CD8-positive, alpha-beta memory T cell (primary cell): Measurements from ENCODE around the gene SEC63. TPM values are rescaled to one million over a fixed set of nuclear protein-coding genes. Genes with fewer than 3 reads are reported as not detected.
"Not testable (repeated sequence)": the region's sequence is repeated elsewhere in the genome, so short reads cannot be mapped to it uniquely, and the experiment has no call there.

ENCODE experiments used
- CTCF ChIA-PET: fragments of 350-600 bp; sonication (Branson Sonifier 250); formaldehyde crosslinking; loops from one replicate; lab custom pipeline; 2021; ENCODE audit warnings: antibody characterized with exemption; lab: Charles Lee
- POLR2A ChIA-PET: fragments of 350-600 bp; sonication (Branson Sonifier 250); formaldehyde crosslinking; loops from one replicate; lab custom pipeline; 2021; ENCODE audit warnings: antibody characterized with exemption; lab: Charles Lee
- DNase-seq, 5 donors: peaks; one replicate each; pipeline versions ENCODE4 v3.0.0 to v3.0.0-alpha.2; 2020 to 2022; ENCODE audit warnings: mixed read lengths in 1 of 5
- H3K27ac ChIP-seq: one replicate; pipeline ENCODE4 v1.7.0; 2013; ENCODE audit warnings: low read depth, mild to moderate bottlenecking, low read length, moderate library complexity
- H3K27me3 ChIP-seq: 2 replicates; pipeline ENCODE4 v1.7.0; 2013; ENCODE audit warnings: low read length, mild to moderate bottlenecking; ENCODE audit not compliant: insufficient read depth, poor library complexity, severe bottlenecking
- H3K36me3 ChIP-seq: 2 replicates; pipeline ENCODE4 v1.7.0; 2013; ENCODE audit warnings: mild to moderate bottlenecking, low read length, moderate library complexity; ENCODE audit not compliant: insufficient read depth
- H3K4me1 ChIP-seq: 2 replicates; pipeline ENCODE4 v1.7.0; 2013; ENCODE audit warnings: mild to moderate bottlenecking, low read length, moderate library complexity; ENCODE audit not compliant: insufficient read depth
- H3K4me3 ChIP-seq: 2 replicates; pipeline ENCODE4 v1.7.0; 2013; ENCODE audit warnings: mild to moderate bottlenecking, low read length
- H3K9me3 ChIP-seq: 2 replicates; pipeline ENCODE4 v1.7.0; 2013; ENCODE audit warnings: mild to moderate bottlenecking, low read length
- H3K27ac Mint-ChIP-seq, 8 donors: one replicate each; pipeline ENCODE4 v1.8.0; 2020 to 2021; ENCODE audit warnings: mixed read lengths in 8 of 8, mild to moderate bottlenecking in 6 of 8, inconsistent platforms in 3 of 8, moderate library complexity in 3 of 8
- H3K27me3 Mint-ChIP-seq, 2 donors: one replicate each; pipeline ENCODE4 v1.8.0; 2020 to 2021; ENCODE audit warnings: mixed read lengths in 2 of 2, mild to moderate bottlenecking in 1 of 2, moderate library complexity in 1 of 2
- H3K36me3 Mint-ChIP-seq, 3 donors: one replicate each; pipeline ENCODE4 v1.8.0; 2020 to 2021; ENCODE audit warnings: mixed read lengths in 3 of 3, inconsistent platforms in 1 of 3, mild to moderate bottlenecking in 1 of 3
- H3K4me1 Mint-ChIP-seq, 3 donors: one replicate each; pipeline ENCODE4 v1.8.0; 2020 to 2021; ENCODE audit warnings: mixed read lengths in 3 of 3, inconsistent platforms in 1 of 3, mild to moderate bottlenecking in 1 of 3
- H3K4me3 Mint-ChIP-seq, 7 donors: one replicate each; pipeline ENCODE4 v1.8.0; 2020 to 2021; ENCODE audit warnings: mixed read lengths in 7 of 7, mild to moderate bottlenecking in 6 of 7, moderate library complexity in 4 of 7, inconsistent platforms in 2 of 7
- H3K9me3 Mint-ChIP-seq, 5 donors: one replicate each; pipeline ENCODE4 v1.8.0; 2020 to 2022; ENCODE audit warnings: mixed read lengths in 5 of 5, mild to moderate bottlenecking in 3 of 5, moderate library complexity in 2 of 5, inconsistent platforms in 1 of 5
- polyA plus RNA-seq: library from polyadenylated mRNA; unstranded; fragments of 300-500 nt; fragmentation: Illumina TruSeq; gene quantifications from one replicate; pipeline ENCODE4 v1.2.3, GENCODE V29; 2021
- total RNA-seq, 2 experiments: library from RNA; stranded (reverse); gene quantifications; one replicate each; pipeline ENCODE4 v1.2.3, GENCODE V29; 2021

Gene SEC63
- total and polyA plus RNA-seq, 3 experiments from 2014 or later = 36.4 to 85.1 (median 75.0) TPM

DNA sequence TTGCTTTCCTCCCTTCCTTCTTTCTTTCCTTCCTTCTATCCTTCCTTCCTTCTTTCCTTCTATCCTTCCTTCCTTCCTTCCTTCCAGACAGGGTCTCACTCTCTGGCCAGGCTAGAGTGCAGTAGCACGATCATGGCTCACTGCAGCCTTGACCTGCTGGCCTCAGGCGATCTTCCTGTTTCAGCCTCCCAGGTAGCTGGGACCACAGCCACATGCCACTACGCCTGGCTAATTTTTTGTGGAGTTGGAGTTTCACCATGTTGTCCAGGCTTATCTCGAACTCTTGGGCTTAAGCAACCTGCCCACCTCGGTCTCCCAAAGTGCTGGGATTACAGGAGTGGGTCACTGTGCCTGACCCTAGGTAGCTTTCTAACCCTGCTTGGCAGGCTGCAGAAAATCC is 12.2 kb upstream of the SEC63 start:
- CTCF ChIA-PET = no interaction called here

DNA sequence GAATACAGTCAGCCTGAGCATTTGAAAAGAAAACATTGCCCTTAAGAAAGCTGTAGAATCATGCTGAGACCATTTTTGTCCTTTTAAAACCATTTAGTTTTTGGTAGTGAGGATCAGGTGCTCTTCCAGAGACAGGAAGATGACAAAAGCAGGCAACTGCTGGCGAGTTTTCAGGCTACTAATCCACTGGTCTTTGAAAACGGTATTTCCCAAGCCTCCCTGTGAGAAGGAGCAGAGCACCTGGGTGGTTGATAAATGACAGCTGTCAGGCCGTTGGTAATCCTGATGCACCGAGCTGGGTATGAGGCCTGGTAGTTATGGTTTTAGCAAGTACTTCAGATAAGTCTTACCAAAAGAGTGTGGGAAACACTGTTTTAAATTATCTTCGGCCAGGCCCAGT is 10.1 kb upstream of the SEC63 start:
- Mint-ChIP-seq H3K36me3 (no peaks in the 10 kb centered on the region), H3K9me3 (no peaks in the 10 kb centered on the region), H3K27me3 (peaks cover 0 to 2% of the 10 kb centered on the region in 2 donors), H3K4me1 (peaks cover 3 to 9% (median 8%) of the 10 kb centered on the region in 3 donors), H3K27ac (no peak overlapping the region), H3K4me3 (no peak overlapping the region)
- no peaks in the 10 kb centered on the region for H3K36me3 ChIP-seq
- H3K4me3 ChIP-seq = no peak overlapping the region
- POLR2A ChIA-PET = interaction anchor here (0.6 kb wide), 1 partner anchor 356 kb away, joined by 3 read pairs; no protein-coding TSS in a partner anchor
- H3K9me3 ChIP-seq = no peaks in the 10 kb centered on the region
- CTCF ChIA-PET = no interaction called here
- no peak for DNase-seq
- H3K27me3 ChIP-seq = no peaks in the 10 kb centered on the region
- H3K27ac ChIP-seq = no peak overlapping the region
- no peaks in the 10 kb centered on the region for H3K4me1 ChIP-seq

More for the DNA sequence above, 12.2 kb upstream of the SEC63 start:
- H3K4me1 Mint-ChIP-seq = peaks cover 4 to 15% (median 12%) of the 10 kb centered on the region in 3 donors
- no peak overlapping the region for H3K4me3 Mint-ChIP-seq
- H3K36me3 Mint-ChIP-seq = no peaks in the 10 kb centered on the region
- Histone ChIP-seq H3K36me3 (no peaks in the 10 kb centered on the region), H3K27me3 (no peaks in the 10 kb centered on the region), H3K27ac (no peak overlapping the region), H3K4me3 (no peak overlapping the region), H3K4me1 (no peaks in the 10 kb centered on the region), H3K9me3 (no peaks in the 10 kb centered on the region)
- no peaks in the 10 kb centered on the region for H3K9me3 Mint-ChIP-seq
- POLR2A ChIA-PET = no interaction called here
- peaks cover 0 to 2% of the 10 kb centered on the region in 2 donors for H3K27me3 Mint-ChIP-seq
- DNase-seq = no peak
- H3K27ac Mint-ChIP-seq = no peak overlapping the region

DNA sequence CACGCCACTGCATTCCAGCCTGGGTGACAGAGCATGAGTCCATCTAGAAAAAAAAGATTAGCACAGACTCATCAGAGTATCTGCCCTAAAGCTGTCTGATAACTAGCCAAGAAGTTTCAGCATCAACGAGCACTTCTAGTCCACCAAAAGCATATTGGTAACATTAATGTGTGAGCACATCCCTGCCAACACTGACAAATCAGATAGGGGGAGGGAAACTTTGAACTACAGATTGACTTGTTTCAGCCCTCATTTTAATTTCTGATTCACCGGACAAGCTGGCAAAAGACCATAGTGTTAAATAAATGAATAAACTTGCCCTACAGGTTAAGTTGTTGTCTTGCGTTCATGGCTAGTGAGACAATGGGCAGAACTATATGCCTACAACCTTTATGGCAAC is 7.7 kb upstream of the SEC63 start:
- ChIA-PET POLR2A (no interaction called here), CTCF (no interaction called here)
- Mint-ChIP-seq H3K9me3 (no peaks in the 10 kb centered on the region), H3K4me3 (no peak overlapping the region), H3K4me1 (no peaks in the 10 kb centered on the region), H3K27me3 (peaks cover 0 to 2% of the 10 kb centered on the region in 2 donors), H3K27ac (no peak overlapping the region), H3K36me3 (no peaks in the 10 kb centered on the region)
- H3K36me3 ChIP-seq = no peaks in the 10 kb centered on the region
- H3K27me3 ChIP-seq = no peaks in the 10 kb centered on the region
- H3K27ac ChIP-seq = no peak overlapping the region
- H3K9me3 ChIP-seq = no peaks in the 10 kb centered on the region
- DNase-seq = no peak
- no peak overlapping the region for H3K4me3 ChIP-seq
- no peaks in the 10 kb centered on the region for H3K4me1 ChIP-seq

DNA sequence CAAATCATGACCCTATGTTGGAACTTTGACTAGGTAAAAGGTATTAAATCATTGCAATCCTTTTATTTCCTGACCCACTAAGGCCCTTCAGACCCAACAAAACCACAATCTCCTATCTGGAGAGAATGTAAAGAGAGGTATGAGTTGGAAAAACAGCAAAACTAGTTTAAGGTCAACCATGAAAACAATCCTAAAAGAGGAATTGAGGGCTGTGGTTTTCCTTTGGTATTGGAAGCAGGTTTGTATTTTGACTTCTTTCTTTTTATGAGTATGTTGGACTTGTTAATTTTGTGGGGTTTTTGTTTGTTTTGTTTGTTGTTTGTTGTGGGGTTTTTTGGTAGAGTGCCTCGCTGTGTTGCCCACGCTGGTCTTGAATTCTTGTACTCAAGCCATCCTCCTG is 4.7 kb upstream of the SEC63 start:
- Mint-ChIP-seq H3K36me3 (peaks cover 0 to 3% (median 0%) of the 10 kb centered on the region in 3 donors), H3K9me3 (no peaks in the 10 kb centered on the region), H3K4me1 (peaks cover 0 to 9% (median 5%) of the 10 kb centered on the region in 3 donors), H3K4me3 (no peak overlapping the region), H3K27me3 (no peaks in the 10 kb centered on the region), H3K27ac (no peak overlapping the region)
- DNase-seq = no peak
- no peak overlapping the region for H3K27ac ChIP-seq
- POLR2A ChIA-PET = no interaction called here
- H3K27me3 ChIP-seq = no peaks in the 10 kb centered on the region
- H3K4me1 ChIP-seq = no peaks in the 10 kb centered on the region
- no peaks in the 10 kb centered on the region for H3K9me3 ChIP-seq
- H3K4me3 ChIP-seq = no peak overlapping the region
- CTCF ChIA-PET = no interaction called here
- no peaks in the 10 kb centered on the region for H3K36me3 ChIP-seq

DNA sequence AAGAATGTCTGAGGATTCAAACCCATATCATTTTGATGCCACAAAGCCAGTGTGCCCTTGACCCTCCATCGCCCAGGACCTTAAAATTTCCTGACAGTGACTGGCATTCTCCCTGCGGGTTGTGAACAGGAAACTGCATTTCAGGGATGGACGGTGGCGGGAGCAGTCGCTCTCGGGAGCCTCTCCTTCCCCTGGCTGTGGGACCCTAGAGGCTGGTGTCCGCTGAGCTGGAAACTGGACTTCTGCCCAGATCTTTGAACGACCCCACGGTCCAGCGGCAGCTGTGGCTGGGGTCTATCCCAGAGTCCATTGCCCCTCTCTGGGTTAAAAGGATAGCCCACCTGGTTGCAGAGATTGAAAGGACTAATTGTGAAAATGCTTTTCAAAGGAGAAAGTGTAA is 1.4 kb upstream of the SEC63 start:
- Histone ChIP-seq H3K36me3 (no peaks in the 10 kb centered on the region), H3K4me3 (no peak overlapping the region), H3K4me1 (peaks cover 23% of the 10 kb centered on the region), H3K27me3 (no peaks in the 10 kb centered on the region), H3K9me3 (no peaks in the 10 kb centered on the region), H3K27ac (no peak overlapping the region)
- peak overlapping the region; percentile 19 to 100 (median 97) for H3K4me3 Mint-ChIP-seq
- CTCF ChIA-PET = no interaction called here
- POLR2A ChIA-PET = no interaction called here
- peaks cover 0 to 19% (median 7%) of the 10 kb centered on the region in 3 donors for H3K36me3 Mint-ChIP-seq
- H3K9me3 Mint-ChIP-seq = no peaks in the 10 kb centered on the region
- no peak overlapping the region for H3K27ac Mint-ChIP-seq
- no peak for DNase-seq
- peaks cover 20 to 39% (median 34%) of the 10 kb centered on the region in 3 donors for H3K4me1 Mint-ChIP-seq
- H3K27me3 Mint-ChIP-seq = no peaks in the 10 kb centered on the region

DNA sequence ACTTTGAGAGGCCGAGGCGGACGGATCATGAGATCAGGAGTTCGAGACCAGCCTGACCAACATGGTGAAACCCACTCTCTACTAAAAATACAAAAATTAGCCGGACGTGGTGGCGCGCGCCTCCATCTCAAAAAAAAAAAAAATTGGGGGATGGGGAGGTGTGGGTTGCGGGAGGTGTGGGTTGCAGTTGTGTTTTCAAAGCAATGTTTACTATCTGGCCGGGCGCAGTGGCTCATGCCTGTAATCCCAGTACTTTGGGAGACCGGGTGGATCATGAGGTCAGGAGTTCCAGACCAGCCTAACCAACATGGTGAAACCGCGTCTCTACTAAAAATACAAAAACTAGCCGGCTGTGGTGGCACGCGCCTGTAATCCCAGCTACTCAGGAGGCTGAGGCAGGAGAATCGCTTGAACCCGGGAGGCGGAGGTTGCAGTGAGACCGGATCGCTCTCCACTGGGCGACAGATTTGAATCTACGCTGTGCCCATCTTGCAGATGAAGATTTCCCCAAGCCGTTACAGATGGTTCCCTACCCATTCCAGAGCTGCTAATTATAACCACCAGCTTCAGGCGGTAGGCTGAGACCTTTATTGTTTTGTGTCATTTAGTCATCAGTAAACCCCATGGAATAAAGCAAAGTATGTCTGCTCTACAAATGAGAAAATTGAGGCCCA is 818 bp upstream of the SEC63 start:
- H3K36me3 ChIP-seq, DNase-seq, CTCF ChIA-PET, H3K27me3 Mint-ChIP-seq, H3K9me3 ChIP-seq, H3K9me3 Mint-ChIP-seq, H3K27me3 ChIP-seq: not testable (repeated sequence)
- Mint-ChIP-seq H3K36me3 (peaks cover 0 to 19% (median 7%) of the 10 kb centered on the region in 3 donors), H3K4me3 (peak overlapping the region; percentile 94 to 100 (median 98)), H3K27ac (peak overlapping the region in 6 of 8 donors; percentile 81 to 93 (median 90)), H3K4me1 (peaks cover 21 to 39% (median 34%) of the 10 kb centered on the region in 3 donors)
- Histone ChIP-seq H3K4me3 (peak overlapping the region; percentile 70), H3K4me1 (peaks cover 23% of the 10 kb centered on the region), H3K27ac (peak overlapping the region; percentile 27)
- POLR2A ChIA-PET = interaction anchor here (1.0 kb wide), 2 partner anchors 137 to 499 kb away, joined by 3 read pairs; partner anchors contain the start of gene PDSS2

DNA sequence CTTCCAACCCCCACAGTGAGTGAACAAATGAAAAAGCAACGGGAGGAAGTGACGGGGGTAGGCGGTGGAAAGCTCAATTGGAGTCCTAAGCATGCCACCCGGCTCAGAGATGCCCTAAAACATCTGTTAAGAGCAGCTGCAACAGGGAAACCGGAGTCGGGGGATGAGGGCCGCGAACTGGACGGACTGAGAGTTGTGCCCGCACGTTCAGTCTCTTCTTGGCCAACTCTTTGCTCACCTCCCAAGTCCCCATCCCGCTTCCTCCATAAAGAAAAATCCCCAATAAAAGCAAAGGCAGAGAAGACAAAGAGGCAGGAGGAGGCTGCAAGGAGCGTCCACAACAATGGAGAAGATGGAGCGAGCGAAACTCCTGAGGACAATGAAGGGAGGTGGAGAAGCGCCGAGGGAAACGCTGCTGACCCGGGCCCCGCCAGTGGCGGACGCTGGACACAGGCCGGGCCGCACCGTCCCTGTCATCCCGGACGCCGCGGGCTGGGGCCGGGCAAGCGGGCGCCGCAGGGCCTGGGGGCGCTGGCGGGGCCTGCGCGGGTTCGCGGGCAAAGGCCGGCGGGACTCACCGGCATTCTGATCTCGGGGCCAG is 600 bp downstream of the SEC63 start:
- peak overlapping the region; percentile 94 to 100 (median 98) for H3K4me3 Mint-ChIP-seq
- H3K27ac Mint-ChIP-seq = peak overlapping the region; percentile 81 to 100 (median 96)
- no peaks in the 10 kb centered on the region for H3K9me3 ChIP-seq
- ChIA-PET CTCF (no interaction called here), POLR2A (interaction anchor here (0.6 to 1.5 kb wide), 6 partner anchors 10 to 498 kb away, joined by 3 to 5 read pairs (median 3); partner anchors contain the start of genes PDSS2, SCML4 and SNX3)
- H3K9me3 Mint-ChIP-seq = no peaks in the 10 kb centered on the region
- H3K36me3 Mint-ChIP-seq = peaks cover 0 to 19% (median 7%) of the 10 kb centered on the region in 3 donors
- H3K27ac ChIP-seq = peak overlapping the region; percentile 67
- peak overlapping the region; percentile 84 for H3K4me3 ChIP-seq
- DNase-seq = peak; percentile 36 to 71 (median 53)
- no peaks in the 10 kb centered on the region for H3K36me3 ChIP-seq
- peaks cover 24 to 44% (median 39%) of the 10 kb centered on the region in 3 donors for H3K4me1 Mint-ChIP-seq
- no peaks in the 10 kb centered on the region for H3K27me3 ChIP-seq
- H3K27me3 Mint-ChIP-seq = no peaks in the 10 kb centered on the region
- H3K4me1 ChIP-seq = peaks cover 23% of the 10 kb centered on the region
